Kidney glomerular epithelial cell (primary cell): ENCODE measurements around the gene DTNB.
"Not testable (repeated sequence)": the region's sequence is repeated elsewhere in the genome, so short reads cannot be mapped to it uniquely, and the experiment has no call there.

ENCODE experiments used
- DNase-seq: peaks from one replicate; lab custom pipeline; 2025; lab: John Stamatoyannopoulos, UW

Gene DTNB

GRCh38 chr2:25539136-25539535, 134.2 kb downstream of the DTNB start:
- no peak for DNase-seq

GRCh38 chr2:25537526-25537925, 135.9 kb downstream of the DTNB start:
- DNase-seq = no peak

- not testable (repeated sequence) for DNase-seq
Measured at GRCh38 chr2:25535411-25536289, 137.7 kb downstream of the DTNB start.

- DNase-seq = not testable (repeated sequence)
Measured at GRCh38 chr2:25534937-25535336, 138.4 kb downstream of the DTNB start.

- no peak for DNase-seq
Measured at GRCh38 chr2:25534455-25534854, 138.9 kb downstream of the DTNB start.

GRCh38 chr2:25533771-25534170, 139.6 kb downstream of the DTNB start:
- not testable (repeated sequence) for DNase-seq

GRCh38 chr2:25532521-25532920, 140.9 kb downstream of the DTNB start:
- DNase-seq = no peak

GRCh38 chr2:25529034-25529433, 144.3 kb downstream of the DTNB start:
- no peak for DNase-seq

- DNase-seq = no peak
Measured at GRCh38 chr2:25528173-25528572, 145.2 kb downstream of the DTNB start.

GRCh38 chr2:25524507-25524906, 148.9 kb downstream of the DTNB start:
- DNase-seq = no peak

GRCh38 chr2:25523060-25523459, 150.3 kb downstream of the DTNB start:
- no peak for DNase-seq

- peak; percentile 50 for DNase-seq
Measured at GRCh38 chr2:25521665-25522387, 151.6 kb downstream of the DTNB start.

GRCh38 chr2:25521126-25521525, 152.3 kb downstream of the DTNB start:
- DNase-seq = no peak

- no peak for DNase-seq
Measured at GRCh38 chr2:25517701-25518100, 155.7 kb downstream of the DTNB start.

GRCh38 chr2:25514043-25514637, 159.2 kb downstream of the DTNB start:
- no peak for DNase-seq

- no peak for DNase-seq
Measured at GRCh38 chr2:25512707-25513106, 160.7 kb downstream of the DTNB start.

GRCh38 chr2:25506226-25506625, 167.2 kb downstream of the DTNB start:
- no peak for DNase-seq

- DNase-seq = no peak
Measured at GRCh38 chr2:25505622-25506021, 167.8 kb downstream of the DTNB start.

- DNase-seq = no peak
Measured at GRCh38 chr2:25505182-25505581, 168.2 kb downstream of the DTNB start.

GRCh38 chr2:25504266-25504665, 169.1 kb downstream of the DTNB start:
- DNase-seq = no peak

- DNase-seq = no peak
Measured at GRCh38 chr2:25499157-25499556, 174.2 kb downstream of the DTNB start.

GRCh38 chr2:25497918-25498407, 175.4 kb downstream of the DTNB start:
- DNase-seq = no peak
